ENCODE results near the gene GATAD2B.

The GATAD2B gene

DNA sequence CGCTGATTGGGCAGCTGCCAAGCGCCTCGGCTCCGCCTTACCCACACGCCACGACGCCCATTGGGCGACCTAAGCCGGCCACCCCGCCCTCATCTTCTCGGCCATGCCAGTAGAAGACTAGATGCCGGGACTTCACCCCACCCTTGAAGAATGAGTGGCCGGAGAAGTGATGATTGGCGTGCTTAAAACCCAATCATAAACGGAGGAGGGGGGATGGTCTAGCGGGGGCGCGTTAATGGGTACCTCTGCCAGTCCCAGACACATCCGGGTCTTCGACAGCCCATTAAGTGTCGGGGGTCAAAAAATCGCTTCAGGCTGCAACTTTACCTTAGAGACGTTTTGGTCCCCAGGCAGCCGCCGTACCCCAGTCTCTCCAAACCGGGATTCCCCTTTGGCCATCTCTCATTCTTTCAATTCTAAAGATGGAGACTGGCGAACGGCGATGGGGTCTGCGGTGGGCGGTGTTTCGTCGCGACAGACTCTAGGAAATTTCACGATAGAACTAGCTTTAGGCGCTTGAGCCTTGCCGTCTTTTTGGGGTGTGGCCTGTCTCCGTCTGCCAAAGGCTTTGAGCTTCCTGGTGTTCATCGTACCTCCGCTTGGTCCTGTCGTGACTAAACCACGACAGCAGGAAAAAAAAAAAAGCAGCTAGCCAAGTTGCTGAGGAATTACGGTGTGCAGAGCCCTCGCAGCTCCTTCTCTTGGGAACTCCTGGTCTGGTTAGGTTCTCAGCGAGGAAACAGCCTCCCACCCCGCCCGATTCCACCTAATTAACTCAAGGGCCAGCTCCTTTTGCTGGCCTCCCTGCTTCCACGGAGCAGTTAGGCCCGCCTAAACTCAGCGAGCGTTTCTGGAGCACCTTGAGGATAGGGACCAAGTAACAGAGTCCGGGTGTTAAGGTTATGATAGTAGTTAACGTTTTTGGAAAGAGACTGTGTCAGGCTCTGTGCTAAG lies at the start of gene GATAD2B:
Gene GATAD2B, minus strand, starts transcription at position 1 of the 954 bp plus-strand sequence. CDS start 94,625 bp downstream, outside the sequence.
- peak; percentile 98 to 99 for DNase-seq (ENCODE audit: low read depth in 2 of 2)

DNA sequence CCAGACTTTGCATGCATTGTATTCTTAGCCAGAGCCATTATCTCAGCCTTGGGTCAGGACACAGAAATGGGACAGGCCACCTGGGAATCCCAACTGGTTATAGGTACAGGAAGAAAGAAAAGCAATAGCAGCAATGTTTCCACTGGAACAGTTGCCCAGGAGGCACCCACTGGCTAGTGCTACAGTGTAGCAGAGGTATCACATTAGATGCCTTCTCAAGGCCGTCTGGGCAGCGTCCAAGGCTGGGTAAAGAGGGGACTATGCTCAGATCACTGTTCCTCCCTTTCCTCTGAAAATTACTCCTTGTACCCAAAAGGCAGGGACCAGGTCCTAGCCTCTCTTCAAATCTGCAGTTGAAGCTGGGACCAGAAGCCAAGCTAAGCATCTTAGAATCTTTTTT lies 47.6 kb upstream of the GATAD2B start:
- DNase-seq (ENCODE audit: low read depth in 2 of 2), result no peak

DNA sequence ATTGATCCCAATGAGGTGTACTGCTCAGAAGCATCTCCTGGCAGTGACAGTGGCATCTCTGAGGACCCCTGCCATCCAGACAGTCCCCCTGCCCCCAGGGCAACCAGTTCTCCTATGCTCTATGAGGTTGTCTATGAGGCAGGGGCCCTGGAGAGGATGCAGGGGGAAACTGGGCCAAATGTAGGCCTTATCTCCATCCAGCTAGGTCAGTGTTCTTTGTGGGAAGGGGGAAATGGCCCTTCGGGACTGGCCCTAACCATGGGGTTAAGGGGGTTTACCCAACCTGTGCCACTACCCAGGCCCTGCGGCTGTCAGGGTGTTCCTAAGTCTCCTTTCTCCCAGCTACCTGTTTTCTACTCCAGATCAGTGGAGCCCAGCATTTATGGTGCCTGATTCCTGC lies 46.2 kb upstream of the GATAD2B start:
- DNase-seq (ENCODE audit: low read depth in 2 of 2), result no peak

DNA sequence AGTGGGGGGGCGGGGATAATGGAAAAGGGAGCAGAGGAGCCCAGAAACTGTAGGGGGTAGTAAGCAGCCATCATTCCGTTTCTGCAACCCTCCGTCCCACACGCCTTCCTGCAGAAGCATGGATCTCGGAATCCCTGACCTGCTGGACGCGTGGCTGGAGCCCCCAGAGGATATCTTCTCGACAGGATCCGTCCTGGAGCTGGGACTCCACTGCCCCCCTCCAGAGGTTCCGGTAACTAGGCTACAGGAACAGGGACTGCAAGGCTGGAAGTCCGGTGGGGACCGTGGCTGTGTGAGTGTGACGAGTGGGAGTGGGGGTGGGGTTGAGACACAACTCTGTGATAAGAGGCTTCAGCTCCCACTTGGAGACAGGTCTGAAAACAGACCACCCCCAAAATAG lies 45.6 kb upstream of the GATAD2B start:
- DNase-seq (ENCODE audit: low read depth in 2 of 2), result no peak

DNA sequence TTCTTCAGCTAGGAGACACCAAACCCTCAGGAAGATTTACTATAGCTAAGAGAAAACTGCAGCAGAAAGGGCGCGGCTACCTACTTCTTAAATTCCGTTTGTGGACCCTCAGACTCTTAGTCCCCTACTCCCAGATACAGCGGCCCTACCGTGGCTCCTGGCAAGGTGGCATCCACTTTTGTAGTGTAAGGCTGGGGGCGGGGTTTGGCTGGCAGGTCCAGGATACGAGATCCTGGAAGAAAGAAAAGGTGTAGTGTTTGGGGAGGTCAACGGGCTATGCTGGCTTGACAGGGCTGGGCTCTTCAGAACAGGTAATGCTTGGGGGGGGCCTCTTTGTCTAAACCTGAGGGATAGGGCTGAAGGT lies 45.2 kb upstream of the GATAD2B start:
- DNase-seq (ENCODE audit: low read depth in 2 of 2), result no peak

DNA sequence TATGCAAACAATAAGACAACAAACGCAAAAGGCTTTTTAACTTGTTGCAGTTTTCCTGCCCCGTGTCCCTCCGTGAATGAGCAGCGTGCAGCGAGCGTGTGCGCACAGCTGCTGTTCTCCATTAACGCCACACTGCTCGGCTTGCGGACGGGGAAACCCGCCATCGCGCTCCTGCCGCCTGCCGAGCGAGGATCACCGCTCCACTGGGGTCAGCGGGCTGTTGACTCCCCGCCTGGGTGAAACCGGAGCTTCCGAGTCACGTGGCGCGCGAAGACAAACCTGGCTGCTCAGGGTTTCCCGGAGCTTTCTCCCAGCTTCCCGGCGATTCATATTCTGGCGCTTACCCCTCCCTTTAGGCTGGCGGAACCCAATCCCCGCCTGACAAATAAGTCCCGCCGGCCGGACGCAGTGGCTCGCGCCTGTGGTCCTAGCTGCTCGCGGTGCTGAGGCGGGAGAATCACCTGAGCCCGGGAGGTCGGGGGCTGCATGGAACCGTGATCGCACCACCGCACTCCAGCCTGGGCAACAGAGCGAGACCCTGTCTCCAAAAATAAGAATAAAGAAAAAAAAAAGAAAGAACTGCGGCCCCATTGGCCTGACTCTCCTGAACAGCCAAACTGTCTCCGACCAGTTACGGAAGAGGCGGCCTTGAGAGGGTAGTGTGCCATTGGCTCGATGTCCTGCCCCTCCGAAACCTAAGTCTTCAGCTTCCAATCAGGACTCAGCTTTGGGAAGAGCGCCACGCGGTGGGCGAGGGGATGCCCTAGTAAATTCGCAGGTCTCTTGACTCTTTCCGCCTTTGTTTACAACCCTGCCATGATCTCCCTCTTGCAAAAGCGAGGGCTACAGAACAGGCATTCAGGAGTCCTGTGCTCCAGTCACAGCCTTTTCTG lies 44.6 kb upstream of the GATAD2B start, which contains the start of gene CREB3L4:
Gene CREB3L4, plus strand, starts transcription at position 796 of the 893 bp plus-strand sequence. CDS start 624 bp downstream, outside the sequence.
- peak; percentile 63 to 65 for DNase-seq (ENCODE audit: low read depth in 2 of 2)

DNA sequence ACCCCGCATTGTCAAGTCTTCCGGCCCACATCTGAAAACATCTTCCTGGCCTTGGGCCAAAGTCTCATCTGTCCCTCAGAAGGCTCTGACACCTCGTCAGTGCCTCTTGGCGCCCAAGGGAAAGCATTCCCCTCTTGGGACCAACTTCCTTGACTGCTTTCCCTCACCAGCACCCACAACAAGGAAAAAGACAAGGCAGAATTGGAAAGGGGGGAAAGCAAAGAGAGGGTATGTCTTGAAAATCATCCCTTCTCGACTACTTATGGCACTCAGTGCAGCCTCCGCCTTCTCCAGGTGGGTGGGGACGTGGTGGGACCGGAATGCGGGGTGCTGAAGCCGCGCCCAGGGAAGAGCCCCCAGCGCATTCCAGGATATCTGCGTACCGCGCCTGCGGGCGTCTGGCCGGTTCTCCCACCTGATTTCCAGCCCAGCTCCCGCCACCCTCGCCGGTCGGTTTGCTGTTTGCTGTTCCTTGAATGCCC lies 41.1 kb upstream of the GATAD2B start:
- no peak for DNase-seq (ENCODE audit: low read depth in 2 of 2)

DNA sequence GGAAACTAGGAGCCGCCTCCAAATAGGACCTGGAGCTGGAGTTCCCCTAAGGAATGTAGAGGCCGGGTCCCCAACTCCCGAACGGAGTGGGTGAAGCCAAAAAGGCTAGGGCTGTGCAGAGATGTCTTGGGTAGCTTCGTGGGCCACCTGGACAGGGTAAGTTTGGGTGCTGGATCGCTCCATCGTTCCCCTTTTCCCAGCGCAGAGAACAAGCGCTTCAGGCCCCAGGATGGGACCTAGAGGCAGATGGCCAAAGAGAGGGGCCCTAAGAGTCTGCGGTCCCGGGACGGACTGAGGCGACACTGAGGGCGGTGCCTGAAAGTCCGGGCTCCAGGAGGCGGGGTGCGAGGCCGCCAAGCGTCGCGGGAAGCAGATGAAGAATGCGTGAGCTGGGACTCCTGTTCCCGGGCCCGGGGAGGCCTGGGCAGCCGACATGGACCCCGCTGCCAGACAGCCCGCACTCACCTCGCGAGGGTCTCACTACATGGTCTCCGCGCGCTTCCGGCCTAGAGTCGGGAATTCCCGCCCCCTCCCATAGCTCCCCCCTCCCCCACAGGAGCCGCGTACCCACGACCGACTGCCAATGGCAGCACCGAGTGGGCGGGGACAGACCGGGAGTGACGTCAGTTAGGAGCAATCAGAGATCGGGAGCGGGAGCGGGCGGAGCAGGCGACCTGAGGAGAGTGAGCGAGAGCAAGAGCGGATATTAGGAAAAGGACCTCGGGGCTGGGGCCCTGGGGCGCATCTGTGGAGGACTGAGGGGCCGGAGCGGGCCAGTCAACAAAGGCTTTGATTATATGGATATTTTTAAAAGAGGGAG lies 40.5 kb upstream of the GATAD2B start, which contains the start of gene SLC39A1:
Gene SLC39A1, minus strand, starts transcription at position 508 of the 820 bp plus-strand sequence. CDS start 822 bp downstream, outside the sequence.
- DNase-seq (ENCODE audit: low read depth in 2 of 2), result peak; percentile 87 to 88

DNA sequence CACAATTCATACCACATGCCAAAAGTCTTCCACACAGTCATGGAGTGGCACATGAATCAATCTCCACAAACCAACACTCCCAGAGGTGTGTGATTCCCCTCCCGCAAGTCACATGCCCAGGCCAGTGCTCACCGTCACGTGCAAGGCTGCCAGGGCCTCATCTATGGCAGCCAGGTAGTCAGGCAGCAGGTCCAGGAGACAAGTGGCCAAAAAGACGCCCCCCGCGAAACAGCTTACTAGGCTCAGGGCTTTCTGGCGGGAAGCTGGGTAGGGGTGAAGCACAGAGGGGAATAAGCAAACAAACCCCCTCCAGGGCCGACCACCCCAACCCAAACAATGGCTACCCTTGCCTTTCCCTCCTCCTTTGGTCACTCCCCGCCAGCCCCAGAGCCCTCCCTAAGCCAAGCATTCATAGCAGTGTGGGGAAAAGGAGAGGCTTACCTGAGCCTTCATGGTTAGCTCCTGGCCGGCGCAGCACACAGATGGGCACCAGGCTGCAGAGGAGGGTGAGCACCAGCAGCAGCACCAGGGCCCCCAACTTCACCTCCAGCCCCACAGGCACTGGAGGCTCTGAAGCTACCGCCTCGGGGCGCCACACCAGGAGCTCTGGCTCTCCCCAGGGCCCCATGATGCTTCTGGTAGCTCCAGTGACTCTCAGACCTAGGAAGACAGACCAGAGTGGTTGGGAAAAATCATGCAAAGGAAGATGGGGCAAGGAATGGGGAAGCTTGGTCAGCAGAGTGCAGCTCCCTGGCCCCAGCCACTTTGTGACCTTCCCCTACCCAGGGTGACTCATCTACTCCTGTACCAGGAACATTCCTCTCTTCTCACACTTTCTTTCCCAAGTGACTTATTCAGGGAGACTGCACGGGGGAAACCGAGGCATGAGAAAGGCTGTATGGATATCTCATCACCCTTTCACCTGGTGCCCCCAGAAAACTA lies 39.6 kb upstream of the GATAD2B start:
- no peak for DNase-seq (ENCODE audit: low read depth in 2 of 2)

DNA sequence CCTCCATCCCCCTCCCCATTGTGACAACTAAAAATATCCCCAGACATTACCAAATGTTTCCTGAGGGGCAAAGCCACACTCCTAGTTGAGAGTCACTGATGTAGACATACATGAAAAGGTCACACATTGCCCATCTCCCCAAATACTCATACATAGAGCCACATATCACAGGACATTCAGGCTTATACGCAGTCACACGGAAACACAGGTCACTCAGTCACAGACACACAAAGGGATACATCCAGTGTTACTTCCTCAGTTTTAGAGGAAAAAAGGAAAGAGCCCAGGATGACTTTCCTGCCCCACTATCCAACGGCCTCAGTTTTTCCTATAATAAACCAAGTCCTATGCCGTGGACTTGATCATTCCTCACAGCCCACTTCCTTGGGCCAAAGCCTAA lies 38.6 kb upstream of the GATAD2B start:
- DNase-seq (ENCODE audit: low read depth in 2 of 2), result no peak

DNA sequence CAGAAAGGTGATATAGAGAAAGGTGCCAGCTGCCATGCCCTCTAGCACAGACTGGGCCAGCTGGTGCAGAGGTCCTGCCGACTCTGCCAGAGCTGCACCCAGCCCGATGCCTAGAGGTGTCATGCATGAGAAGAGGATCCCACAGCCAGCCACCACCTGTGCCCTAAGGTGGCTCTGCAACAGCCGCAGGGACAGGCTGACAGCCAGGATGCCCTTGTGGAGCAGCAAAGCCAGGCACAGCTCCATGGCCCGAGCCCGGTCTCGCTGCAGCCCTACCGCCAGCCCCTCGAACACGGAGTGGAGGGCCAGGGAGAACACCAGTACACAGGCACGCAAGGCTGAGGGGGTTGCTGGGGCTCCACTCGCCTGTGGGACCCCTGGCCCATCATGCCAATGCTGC lies 37.4 kb upstream of the GATAD2B start:
- no peak for DNase-seq (ENCODE audit: low read depth in 2 of 2)

DNA sequence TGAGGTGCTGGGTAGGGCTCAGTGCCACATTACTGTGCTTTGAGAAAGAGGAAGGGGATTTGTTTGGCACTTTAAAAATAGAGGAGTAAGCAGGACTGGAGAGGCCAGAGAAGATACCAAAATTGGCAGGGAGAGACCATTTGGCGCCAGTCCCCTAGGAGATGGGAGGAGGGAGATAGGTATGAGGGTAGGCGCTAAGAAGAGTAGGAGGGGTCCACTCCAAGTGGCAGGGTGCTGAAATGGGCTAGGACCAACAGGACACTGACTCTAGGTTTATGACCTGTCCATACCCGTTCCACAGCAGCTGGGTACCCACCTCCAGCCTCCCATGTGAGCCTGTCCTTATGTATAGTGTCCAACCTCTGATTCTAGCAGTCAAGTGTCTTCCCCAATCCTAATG lies 36.7 kb upstream of the GATAD2B start:
- DNase-seq (ENCODE audit: low read depth in 2 of 2), result no peak

DNA sequence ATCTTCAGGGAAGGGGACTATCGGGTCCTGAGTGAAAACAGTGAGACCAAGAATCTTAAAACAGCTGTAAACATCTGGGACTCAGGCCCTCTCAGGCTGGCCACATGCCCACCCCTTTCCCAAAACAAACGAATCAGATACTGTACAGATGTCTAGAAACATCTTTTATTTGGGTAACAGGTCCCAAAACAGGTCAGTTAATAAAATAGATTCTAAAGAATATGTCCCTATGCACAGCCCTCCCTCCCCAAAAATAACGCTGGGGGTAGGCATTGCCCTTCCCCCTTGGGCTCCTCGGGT lies 36.1 kb upstream of the GATAD2B start:
- no peak for DNase-seq (ENCODE audit: low read depth in 2 of 2)

DNA sequence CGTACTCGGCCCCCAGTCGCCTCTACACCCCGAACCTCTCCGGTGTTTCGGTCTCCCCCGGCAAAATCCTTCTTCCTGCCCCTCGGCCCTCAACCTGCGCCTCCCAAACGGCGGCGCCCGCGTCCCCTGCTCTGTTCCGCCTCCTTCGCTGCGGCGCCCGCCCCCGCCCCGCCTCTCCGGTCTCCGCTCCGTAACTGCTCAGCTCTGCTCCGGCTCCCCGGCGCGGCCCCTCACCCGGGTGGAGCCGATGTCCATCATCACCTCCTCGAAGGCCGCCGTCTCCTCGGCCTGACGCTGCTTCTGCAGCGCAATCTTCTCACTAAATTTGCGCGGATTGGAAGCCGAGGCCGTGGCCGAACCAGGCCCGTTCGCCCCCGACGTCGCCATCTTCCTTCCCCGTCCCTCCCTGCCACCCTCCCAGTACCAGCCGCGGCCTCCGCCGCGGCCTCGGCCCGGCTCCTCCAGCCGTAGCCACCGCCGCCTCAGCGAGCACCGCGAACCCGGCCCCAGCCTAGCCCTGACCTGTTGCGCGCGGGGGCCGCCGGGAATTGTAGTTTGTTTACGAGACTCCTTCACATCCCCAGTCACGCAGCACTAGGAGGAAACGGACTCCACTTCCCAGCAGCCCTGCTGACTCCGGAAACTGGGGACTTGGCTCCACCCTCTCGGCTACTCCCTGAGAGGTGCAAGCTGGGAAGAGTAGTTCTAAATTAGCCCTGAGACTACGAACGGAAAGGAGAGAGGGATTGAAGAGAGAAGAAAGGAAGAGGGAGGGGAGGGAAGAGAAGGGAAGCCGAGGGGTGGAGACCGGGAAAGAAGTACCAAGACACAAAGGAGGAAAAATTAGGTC lies 35.6 kb upstream of the GATAD2B start, which contains the start of gene CRTC2:
Gene CRTC2, minus strand, starts transcription at position 502 of the 850 bp plus-strand sequence. Its CDS starts 115 bp downstream, at position 387.
- DNase-seq (ENCODE audit: low read depth in 2 of 2), result peak; percentile 92 to 96

DNA sequence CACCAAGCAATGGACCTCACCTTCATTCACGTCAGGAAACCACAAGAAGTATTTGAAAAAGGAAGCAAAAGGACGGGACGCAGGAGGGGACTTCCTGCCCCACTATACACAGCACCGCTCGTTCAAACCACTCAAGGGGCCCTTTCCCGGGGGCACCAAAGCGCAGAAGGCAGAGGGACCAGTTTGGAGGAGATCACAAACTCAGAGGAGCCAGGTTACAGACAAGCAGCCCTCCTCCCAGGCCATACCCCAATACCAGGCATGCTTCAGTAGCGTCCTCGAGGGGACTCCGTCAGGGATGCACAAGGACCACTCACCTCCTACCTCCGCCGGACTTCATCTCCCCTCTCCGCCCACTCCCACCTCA lies 35.0 kb upstream of the GATAD2B start:
- DNase-seq (ENCODE audit: low read depth in 2 of 2), result no peak

DNA sequence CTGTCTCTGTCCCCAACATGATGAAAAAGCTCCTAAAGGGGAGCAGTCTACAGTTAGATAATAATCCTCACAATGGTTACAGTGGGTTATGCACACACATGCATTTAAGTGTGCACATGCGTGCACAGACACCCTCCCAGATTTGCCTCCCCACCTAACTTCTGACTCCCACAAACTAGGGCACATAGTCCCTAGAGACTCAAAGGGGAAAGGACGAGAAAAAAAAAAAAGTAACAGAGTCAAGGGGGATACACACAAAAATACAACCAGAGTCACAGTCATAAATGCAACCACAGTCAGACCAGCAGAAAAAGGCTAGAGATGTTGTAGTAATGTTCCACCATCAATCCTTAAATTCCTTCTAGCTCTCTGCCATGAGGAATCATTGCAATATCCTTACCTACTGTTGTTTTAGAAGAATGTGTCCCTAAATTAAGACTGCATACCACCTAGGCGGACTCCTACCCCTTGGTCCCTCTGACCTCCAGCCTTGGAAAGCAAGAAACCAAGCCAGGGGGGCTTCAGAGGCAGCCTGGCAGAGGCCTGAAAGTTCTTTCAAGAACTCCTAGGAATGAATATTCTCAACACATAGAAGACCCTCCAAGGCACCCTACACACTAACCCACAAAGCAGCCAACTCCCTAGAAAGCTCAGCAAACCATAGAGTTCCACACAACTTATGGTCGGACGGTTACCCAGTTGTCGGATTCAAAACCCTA lies 34.4 kb upstream of the GATAD2B start:
- no peak for DNase-seq (ENCODE audit: low read depth in 2 of 2)

DNA sequence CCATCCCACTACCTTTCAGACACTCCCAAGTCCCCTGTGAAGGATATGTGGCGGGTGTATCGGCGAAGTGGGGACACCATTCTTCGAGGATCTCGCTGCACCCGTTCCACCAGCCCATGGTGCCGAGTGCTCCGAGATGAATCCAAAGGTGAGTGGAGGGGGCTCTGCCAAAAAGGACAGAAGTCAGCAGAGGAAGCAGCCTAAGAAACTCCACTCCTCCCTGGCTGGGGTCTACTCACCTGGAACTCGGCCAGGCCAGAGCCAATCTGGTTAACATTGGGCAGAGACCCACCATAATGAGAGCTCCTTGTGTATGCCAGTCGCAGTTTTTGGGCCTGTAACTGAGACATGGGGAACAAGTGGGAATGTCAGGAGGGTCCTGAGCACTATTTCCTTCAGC lies 32.1 kb upstream of the GATAD2B start:
- DNase-seq (ENCODE audit: low read depth in 2 of 2), result no peak

DNA sequence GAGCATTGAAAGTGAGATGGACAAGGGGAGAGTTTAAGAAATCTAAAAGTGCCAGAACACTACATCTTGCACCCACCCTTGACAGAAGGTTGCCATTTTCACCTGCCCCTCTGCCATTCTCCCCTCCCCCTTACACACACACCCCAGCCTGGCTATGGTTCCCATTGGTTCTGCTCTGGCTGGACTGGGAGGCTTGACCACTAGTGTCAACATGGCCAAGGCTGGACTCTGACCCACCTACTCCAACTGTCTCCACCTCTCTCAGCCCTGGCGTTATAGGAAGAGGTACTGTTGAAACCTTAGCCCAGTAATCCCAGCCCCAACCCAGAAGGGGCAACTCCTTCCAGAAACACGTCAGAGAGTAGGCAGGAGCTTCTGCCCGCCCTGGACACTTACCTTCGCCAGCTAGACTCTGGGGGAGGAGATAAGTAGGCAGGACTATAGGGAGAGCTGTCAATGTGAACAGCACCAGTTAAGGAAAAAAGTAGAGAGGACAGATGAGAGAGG lies 31.1 kb upstream of the GATAD2B start:
- no peak for DNase-seq (ENCODE audit: low read depth in 2 of 2)
